IPS-NIHi11 (cell line): ENCODE results near the gene CDC42BPB.

ENCODE experiments used
- DNase-seq: peaks from one replicate; pipeline ENCODE4 v3.0.0; 2012; ENCODE audit warnings: mixed read lengths, low spot score

The CDC42BPB gene

DNA sequence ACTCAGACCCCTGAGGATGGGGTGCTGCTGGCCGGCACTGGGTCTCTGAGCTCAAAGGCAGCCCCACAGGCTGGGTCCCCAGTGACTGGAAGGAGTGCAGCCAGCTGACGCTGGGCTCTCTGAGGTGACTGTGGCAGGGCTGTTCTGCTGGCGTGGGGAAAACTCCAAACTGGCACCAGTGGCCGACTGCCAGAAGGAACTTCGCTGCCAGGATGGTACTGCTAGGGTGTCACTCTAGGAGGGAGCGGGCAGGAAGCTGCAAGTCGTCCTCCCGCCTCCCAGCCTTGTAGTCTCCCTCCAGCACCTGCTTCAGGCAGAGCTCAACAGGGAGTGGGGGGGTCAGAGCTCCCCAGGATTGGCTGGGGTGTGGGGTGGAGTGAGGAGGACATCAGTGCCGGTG lies 41.3 kb downstream of the CDC42BPB start:
- no peak for DNase-seq

- peak; percentile 3 for DNase-seq
These were observed 41.9 kb downstream of the CDC42BPB start for GRCh38 chr14:103015426-103015825.

DNA sequence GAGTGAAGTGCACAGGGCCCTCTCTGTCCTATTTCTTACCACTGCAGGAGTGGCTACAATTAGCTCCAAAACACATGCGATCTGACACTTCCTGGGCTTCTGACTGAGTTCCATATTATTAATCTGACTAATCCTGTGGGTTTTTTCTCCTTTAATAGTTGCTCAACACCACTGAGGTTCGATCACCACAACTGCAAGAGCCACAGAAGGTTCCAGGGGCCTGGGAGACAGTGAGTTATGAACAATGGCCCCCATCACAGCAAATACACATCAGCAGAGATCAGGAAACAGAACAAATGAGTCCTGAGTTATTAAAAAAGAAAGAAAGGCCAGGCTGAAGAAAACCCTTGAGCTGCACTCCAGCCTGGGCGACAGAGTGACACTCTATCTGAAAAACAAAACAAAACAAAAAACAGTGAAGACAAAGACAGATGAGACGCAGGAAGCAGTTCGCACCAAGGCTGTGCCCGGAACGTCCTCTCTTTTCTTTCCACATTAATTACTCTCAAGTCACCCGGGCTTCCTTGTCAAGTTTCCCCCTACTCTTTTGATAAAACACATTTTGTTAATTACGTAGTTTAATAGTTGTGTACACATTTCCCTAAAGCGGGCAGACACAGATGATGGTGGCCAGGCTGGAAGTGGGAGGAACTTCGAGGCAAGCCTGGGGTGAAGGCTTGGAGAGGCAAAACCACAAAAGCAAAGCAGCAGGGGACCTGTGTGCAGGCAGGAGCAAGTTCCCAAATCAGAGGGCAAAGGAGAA lies 42.7 kb downstream of the CDC42BPB start:
- DNase-seq, result peak; percentile 62

- DNase-seq, result peak; percentile 2
These were observed 44.3 kb downstream of the CDC42BPB start for GRCh38 chr14:103013028-103013427.

DNA sequence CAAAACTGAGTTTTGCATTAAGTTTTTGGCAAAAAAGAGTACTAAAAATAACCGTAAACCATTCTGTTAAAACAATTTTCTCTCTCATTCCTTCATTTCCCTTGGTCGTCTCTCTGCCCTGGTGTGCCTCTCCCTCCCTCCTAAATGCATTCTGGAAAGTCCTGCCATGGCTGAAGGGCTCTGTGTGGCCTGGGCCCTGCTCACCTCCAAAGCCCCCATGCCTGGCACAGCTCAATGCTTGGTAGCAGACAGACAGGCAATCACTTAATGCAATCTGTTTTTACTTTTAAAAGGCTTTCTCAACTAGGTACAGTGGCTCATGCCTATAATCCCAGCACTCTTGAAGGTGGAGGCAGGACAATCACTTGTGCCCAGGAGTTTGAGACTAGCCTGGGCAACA lies 47.8 kb downstream of the CDC42BPB start:
- no peak for DNase-seq

DNA sequence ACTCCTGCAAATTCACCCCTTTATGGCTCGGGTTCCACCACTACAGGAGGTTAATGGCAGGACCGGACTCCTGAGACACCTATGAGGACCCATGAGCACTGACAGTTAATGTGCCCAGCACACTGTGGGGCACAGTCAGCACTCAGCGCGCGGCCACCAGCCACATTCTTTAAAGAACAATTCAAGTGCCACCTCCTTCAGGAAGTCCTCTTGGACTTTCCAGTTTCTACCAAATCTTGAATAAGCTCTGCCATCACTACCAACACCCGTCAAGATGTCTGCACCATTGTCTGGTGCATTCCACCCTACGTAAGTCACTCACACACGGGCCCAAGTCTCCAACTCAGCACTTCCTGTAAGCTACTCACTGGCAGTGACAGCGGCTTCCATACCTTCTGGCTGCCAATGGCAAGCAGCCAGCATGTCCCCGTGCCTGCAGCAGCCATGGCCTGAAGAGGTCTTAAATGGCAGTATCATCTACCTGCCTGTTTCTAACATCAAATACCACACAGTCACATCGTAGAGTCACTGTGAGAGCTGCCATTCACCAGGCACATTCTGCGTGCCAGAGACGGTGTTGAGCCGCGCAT lies 48.5 kb downstream of the CDC42BPB start:
- DNase-seq, result no peak

GRCh38 chr14:103008126-103008525 lies 49.2 kb downstream of the CDC42BPB start:
- no peak for DNase-seq

- DNase-seq, result no peak
These were observed 49.8 kb downstream of the CDC42BPB start for GRCh38 chr14:103007555-103007954.

GRCh38 chr14:103006991-103007520 lies 50.3 kb downstream of the CDC42BPB start:
- DNase-seq, result no peak

GRCh38 chr14:103006106-103006505 lies 51.2 kb downstream of the CDC42BPB start:
- no peak for DNase-seq

DNA sequence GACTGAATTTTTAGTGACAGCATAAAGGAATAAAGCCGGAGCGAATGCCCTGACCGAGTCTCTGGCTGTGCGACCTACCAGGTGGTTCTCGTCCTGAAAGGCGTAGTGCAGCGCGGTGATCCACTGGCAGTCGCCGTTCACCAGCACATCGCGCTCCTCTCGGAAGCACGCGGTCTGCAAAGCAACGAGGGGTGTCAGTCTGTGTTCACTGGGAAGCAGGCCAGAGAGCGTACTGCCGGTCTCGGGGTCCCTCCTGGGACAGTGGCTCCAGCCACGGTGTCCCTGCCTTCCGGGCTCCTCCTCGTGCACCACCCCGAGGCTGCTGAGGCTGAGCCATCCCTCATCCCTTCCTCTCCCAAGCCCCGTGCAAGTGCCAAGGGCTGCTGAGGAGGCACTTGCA lies 53.5 kb downstream of the CDC42BPB start:
- no peak for DNase-seq

DNA sequence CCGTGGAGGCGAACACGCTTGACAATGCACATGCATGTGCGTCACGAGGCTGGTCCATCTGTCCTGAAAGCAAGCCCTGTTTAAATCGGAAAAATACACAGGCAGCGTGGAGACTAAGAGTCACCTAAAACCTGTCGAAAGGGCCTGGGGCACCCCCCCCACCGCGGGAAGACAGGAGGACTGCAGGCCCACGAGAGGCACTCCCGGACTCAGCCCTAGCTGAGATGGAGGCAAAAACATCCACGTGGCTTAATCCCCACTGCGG lies 54.1 kb downstream of the CDC42BPB start:
- DNase-seq, result no peak

- DNase-seq, result no peak
These were observed 54.6 kb downstream of the CDC42BPB start for GRCh38 chr14:103002578-103003350.

GRCh38 chr14:103001651-103002396 lies 55.5 kb downstream of the CDC42BPB start:
- DNase-seq, result no peak

- DNase-seq, result no peak
These were observed 56.1 kb downstream of the CDC42BPB start for GRCh38 chr14:103001226-103001625.

- no peak for DNase-seq
These were observed 56.9 kb downstream of the CDC42BPB start for GRCh38 chr14:103000291-103000921.

DNA sequence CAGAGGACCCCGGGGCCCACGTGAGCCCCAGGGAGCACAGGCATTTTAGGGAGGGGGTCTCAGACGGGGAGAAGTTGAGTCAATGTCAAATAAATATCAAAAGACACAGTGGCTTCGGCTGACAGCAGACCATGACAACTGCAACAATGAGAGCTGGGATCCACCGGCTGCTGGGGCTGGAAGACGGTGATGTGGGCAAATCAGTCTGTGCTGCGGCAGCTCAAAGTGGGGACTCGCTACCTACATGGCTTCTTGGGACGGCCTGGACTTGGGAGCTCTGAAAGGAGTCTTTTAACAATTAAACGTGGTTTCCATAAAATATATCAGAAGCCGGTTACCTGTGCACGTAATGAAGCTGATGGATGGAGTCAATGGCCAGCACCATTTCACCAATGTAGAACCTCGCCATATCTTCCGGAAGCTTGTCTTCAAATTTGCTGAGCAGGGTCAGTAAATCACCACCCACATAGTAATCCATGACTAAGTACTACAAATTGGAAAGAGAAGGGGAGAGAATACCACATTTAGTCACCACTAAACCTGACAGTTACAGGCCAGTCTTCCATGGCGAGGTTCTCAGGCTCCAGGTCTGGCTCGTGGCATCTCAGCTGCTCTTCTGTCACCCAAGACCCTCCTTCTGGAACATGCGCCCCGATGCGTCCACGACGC lies 58.0 kb downstream of the CDC42BPB start:
- no peak for DNase-seq

DNA sequence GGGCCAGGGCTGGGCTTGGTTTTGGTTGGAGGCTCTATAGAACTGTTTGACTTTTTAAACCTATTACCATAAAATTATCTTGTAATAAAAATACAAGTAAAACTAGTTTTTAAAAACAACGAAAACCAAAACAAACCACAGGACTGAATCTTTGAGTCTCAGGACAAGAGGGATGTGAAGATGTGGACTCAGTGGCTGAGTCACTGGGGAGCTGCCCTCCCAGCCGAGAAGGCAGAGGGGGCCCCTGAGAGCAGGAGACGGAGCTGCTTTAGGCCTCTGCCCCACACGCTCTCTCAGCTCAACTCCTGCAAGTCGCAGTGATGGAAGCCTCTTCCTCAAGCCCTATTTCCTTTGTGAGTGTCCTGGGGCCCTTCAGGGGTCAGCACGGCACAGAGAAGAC lies 59.0 kb downstream of the CDC42BPB start:
- DNase-seq, result no peak

- DNase-seq, result no peak
These were observed 60.4 kb downstream of the CDC42BPB start for GRCh38 chr14:102996941-102997340.

- no peak for DNase-seq
These were observed 62.7 kb downstream of the CDC42BPB start for GRCh38 chr14:102994689-102995088.

DNA sequence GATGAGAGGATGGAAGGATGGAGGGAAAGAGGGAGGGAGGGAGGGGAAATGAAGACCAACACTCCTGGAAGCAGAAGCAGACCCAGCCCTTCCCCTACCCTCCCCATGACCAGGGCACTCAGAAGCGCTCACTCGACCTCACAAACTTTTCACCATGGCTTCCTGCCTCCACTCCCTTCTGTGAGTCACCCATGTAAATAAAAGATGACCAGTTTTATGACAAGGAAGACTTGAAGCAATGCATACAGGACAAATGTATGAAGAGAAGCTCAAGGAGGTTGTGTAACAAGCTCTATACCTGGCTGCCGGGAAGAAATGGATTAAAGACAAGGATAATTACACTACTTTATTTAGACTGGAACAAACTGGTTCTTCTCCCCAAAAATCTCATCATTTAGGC lies 63.8 kb downstream of the CDC42BPB start:
- DNase-seq, result no peak
